ENCODE results near the gene PRKCZ.

GRCh38 chr1:2185880-2186855 lies 136.0 kb downstream of the PRKCZ start:
- TF ChIP-seq EZH2phosphoT487 (IDR thresholded peaks at IDR 0.05; ENCODE audit: low read depth), result no peak
- TF ChIP-seq CTCF (IDR thresholded peaks at IDR 0.05; ENCODE audit: low read depth, low read length), result no peak

Data from OCI-LY3 (cell line).